H1 (cell line): ENCODE data around the gene ICAM2.

Experiments
- CEBPB ChIP-seq: IDR thresholded peaks from 2 replicates; pipeline ENCODE4 v1.6.1; 2012; ENCODE audit warnings: low read depth, low read length
- CHD2 ChIP-seq: IDR thresholded peaks from 2 replicates; pipeline ENCODE4 v1.6.1; 2012; ENCODE audit warnings: low read length, improper control_type of control experiment
- CTCF ChIP-seq, 3 experiments: IDR thresholded peaks; 1 replicate in 2 of 3; 2 replicates in 1 of 3; pipeline versions ENCODE4 v1.5.1 to v1.6.1; 2011; ENCODE audit warnings: low read length in 3 of 3, mild to moderate bottlenecking in 3 of 3, inconsistent platforms in 2 of 3, low read depth in 1 of 3, moderate library complexity in 1 of 3; ENCODE audit not compliant: insufficient read depth in 1 of 3; ENCODE audit errors: control extremely low read depth in 1 of 3
- EP300 ChIP-seq, 2 experiments: IDR thresholded peaks; 1 replicate in 1 of 2; 2 replicates in 1 of 2; pipeline ENCODE4 v1.6.1; 2011 to 2012; ENCODE audit warnings: low read depth in 2 of 2, low read length in 2 of 2, mild to moderate bottlenecking in 2 of 2, borderline replicate concordance in 1 of 2, inconsistent platforms in 1 of 2, moderate library complexity in 1 of 2
- JUND ChIP-seq: IDR thresholded peaks from 2 replicates; pipeline ENCODE4 v1.6.1; 2011; ENCODE audit warnings: mild to moderate bottlenecking, improper control_type of control experiment, low read length
- MAFK ChIP-seq: IDR thresholded peaks from 2 replicates; pipeline ENCODE4 v1.6.1; 2012; ENCODE audit warnings: low read depth, mild to moderate bottlenecking, improper control_type of control experiment, low read length
- POLR2A ChIP-seq, 2 experiments: IDR thresholded peaks; 1 replicate in 1 of 2; 2 replicates in 1 of 2; pipeline ENCODE4 v1.6.1; 2011; ENCODE audit warnings: low read depth in 2 of 2, low read length in 2 of 2, mild to moderate bottlenecking in 2 of 2; ENCODE audit errors: control extremely low read depth in 1 of 2
- POLR2AphosphoS5 ChIP-seq: IDR thresholded peaks from 2 replicates; pipeline ENCODE4 v1.6.1; 2011; ENCODE audit warnings: low read depth, low read length
- RFX5 ChIP-seq: IDR thresholded peaks from 2 replicates; pipeline ENCODE4 v1.6.1; 2011; ENCODE audit warnings: low read depth, low read length, improper control_type of control experiment, borderline replicate concordance
- SP1 ChIP-seq: IDR thresholded peaks from 2 replicates; pipeline ENCODE4 v1.6.1; 2011; ENCODE audit warnings: low read depth, low read length
- TAF1 ChIP-seq: IDR thresholded peaks from 2 replicates; pipeline ENCODE4 v1.6.1; 2011; ENCODE audit warnings: mild to moderate bottlenecking, low read depth, low read length
- TEAD4 ChIP-seq: IDR thresholded peaks from 2 replicates; pipeline ENCODE4 v1.6.1; 2012; ENCODE audit warnings: low read depth, low read length, inconsistent platforms, mixed read lengths

GRCh38 chr17:63988127-63988478, 32.3 kb downstream of the ICAM2 start:
- no peak for TF ChIP-seq CEBPB
- no peak for TF ChIP-seq CTCF (IDR thresholded peaks at IDR 0.05; ENCODE audit: control extremely low read depth in 1 of 3, insufficient read depth in 1 of 3, low read depth in 1 of 3, low read length in 3 of 3)
- no peak for TF ChIP-seq RFX5
- no peak for TF ChIP-seq EP300 (IDR thresholded peaks at IDR 0.05; ENCODE audit: borderline replicate concordance in 1 of 2, low read depth in 2 of 2, low read length in 2 of 2)
- no peak for TF ChIP-seq TAF1
- no peak for TF ChIP-seq CHD2
- TF ChIP-seq TEAD4, result no peak
- TF ChIP-seq POLR2A (IDR thresholded peaks at IDR 0.05; ENCODE audit: control extremely low read depth in 1 of 2, low read depth in 2 of 2, low read length in 2 of 2), result no peak
- no peak for TF ChIP-seq JUND
- TF ChIP-seq MAFK, result no peak
- TF ChIP-seq SP1, result no peak
- TF ChIP-seq POLR2AphosphoS5, result no peak
